ENCODE results near the gene RRAS2.
"Not testable (repeated sequence)": the region's sequence is repeated elsewhere in the genome, so short reads cannot be mapped to it uniquely, and the experiment has no call there.

RRAS2 gene

GRCh38 chr11:14370496-14370895 is 11.5 kb upstream of the RRAS2 start:
- DNase-seq, result no peak

GRCh38 chr11:14369598-14369997 is 10.6 kb upstream of the RRAS2 start:
- no peak for DNase-seq

GRCh38 chr11:14366936-14367335 is 8.0 kb upstream of the RRAS2 start:
- DNase-seq, result no peak

GRCh38 chr11:14364322-14364721 is 5.3 kb upstream of the RRAS2 start:
- no peak for DNase-seq

- DNase-seq, result peak in 1 of 2 experiments; percentile 6
Measured at GRCh38 chr11:14362611-14363010, 3.6 kb upstream of the RRAS2 start.

- no peak for DNase-seq
Measured at GRCh38 chr11:14361951-14362350, 3.0 kb upstream of the RRAS2 start.

- DNase-seq, result no peak
Measured at GRCh38 chr11:14360976-14361375, 2.0 kb upstream of the RRAS2 start.

- no peak for DNase-seq
Measured at GRCh38 chr11:14359501-14360031, 583 bp upstream of the RRAS2 start.

GRCh38 chr11:14357881-14358728 is 878 bp downstream of the RRAS2 start:
- DNase-seq, result no peak

GRCh38 chr11:14356342-14356741 is 2.6 kb downstream of the RRAS2 start:
- no peak for DNase-seq

GRCh38 chr11:14354604-14355003 is 4.4 kb downstream of the RRAS2 start:
- DNase-seq, result not testable (repeated sequence)

- no peak for DNase-seq
Measured at GRCh38 chr11:14350716-14351238, 8.2 kb downstream of the RRAS2 start.

GRCh38 chr11:14350215-14350614 is 8.8 kb downstream of the RRAS2 start:
- no peak for DNase-seq

- no peak for DNase-seq
Measured at GRCh38 chr11:14347991-14348390, 11.0 kb downstream of the RRAS2 start.

- no peak for DNase-seq
Measured at GRCh38 chr11:14347494-14347893, 11.5 kb downstream of the RRAS2 start.

GRCh38 chr11:14346303-14346955 is 12.6 kb downstream of the RRAS2 start:
- DNase-seq, result no peak

GRCh38 chr11:14345668-14346067 is 13.3 kb downstream of the RRAS2 start:
- DNase-seq, result no peak

- not testable (repeated sequence) for DNase-seq
Measured at GRCh38 chr11:14345016-14345415, 14.0 kb downstream of the RRAS2 start.

- DNase-seq, result no peak
Measured at GRCh38 chr11:14342906-14343305, 16.1 kb downstream of the RRAS2 start.

- DNase-seq, result no peak
Measured at GRCh38 chr11:14341968-14342367, 17.0 kb downstream of the RRAS2 start.

GRCh38 chr11:14340721-14341120 is 18.3 kb downstream of the RRAS2 start:
- no peak for DNase-seq

- no peak for DNase-seq
Measured at GRCh38 chr11:14339356-14339755, 19.6 kb downstream of the RRAS2 start.

Data from cerebellar nuclear complex (tissue), 1 donor.